ENCODE data around the gene NKAIN2.
"Not testable (repeated sequence)": the region's sequence is repeated elsewhere in the genome, so short reads cannot be mapped to it uniquely, and the experiment has no call there.

NKAIN2 gene

GRCh38 chr6:124022051-124022450 is 218.4 kb downstream of the NKAIN2 start:
- H3K4me3 ChIP-seq (ENCODE audit: low read depth, low read length) = not testable (repeated sequence)

- no peak overlapping the region for H3K4me3 ChIP-seq (ENCODE audit: low read depth, low read length)
Measured at GRCh38 chr6:124022641-124023040, 219.0 kb downstream of the NKAIN2 start.

- no peak overlapping the region for H3K4me3 ChIP-seq (ENCODE audit: low read depth, low read length)
Measured at GRCh38 chr6:124026694-124027093, 223.0 kb downstream of the NKAIN2 start.

- H3K4me3 ChIP-seq (ENCODE audit: low read depth, low read length) = no peak overlapping the region
Measured at GRCh38 chr6:124027392-124027791, 223.7 kb downstream of the NKAIN2 start.

- H3K4me3 ChIP-seq (ENCODE audit: low read depth, low read length) = no peak overlapping the region
Measured at GRCh38 chr6:124028117-124028516, 224.5 kb downstream of the NKAIN2 start.

- no peak overlapping the region for H3K4me3 ChIP-seq (ENCODE audit: low read depth, low read length)
Measured at GRCh38 chr6:124029567-124029966, 225.9 kb downstream of the NKAIN2 start.

GRCh38 chr6:124033501-124033900 is 229.8 kb downstream of the NKAIN2 start:
- H3K4me3 ChIP-seq (ENCODE audit: low read depth, low read length) = no peak overlapping the region

GRCh38 chr6:124036384-124036783 is 232.7 kb downstream of the NKAIN2 start:
- no peak overlapping the region for H3K4me3 ChIP-seq (ENCODE audit: low read depth, low read length)

GRCh38 chr6:124040655-124041054 is 237.0 kb downstream of the NKAIN2 start:
- no peak overlapping the region for H3K4me3 ChIP-seq (ENCODE audit: low read depth, low read length)

GRCh38 chr6:124052120-124052519 is 248.5 kb downstream of the NKAIN2 start:
- H3K4me3 ChIP-seq (ENCODE audit: low read depth, low read length) = no peak overlapping the region

GRCh38 chr6:124053315-124053714 is 249.7 kb downstream of the NKAIN2 start:
- no peak overlapping the region for H3K4me3 ChIP-seq (ENCODE audit: low read depth, low read length)

- no peak overlapping the region for H3K4me3 ChIP-seq (ENCODE audit: low read depth, low read length)
Measured at GRCh38 chr6:124054034-124054433, 250.4 kb downstream of the NKAIN2 start.

GRCh38 chr6:124055395-124055794 is 251.7 kb downstream of the NKAIN2 start:
- H3K4me3 ChIP-seq (ENCODE audit: low read depth, low read length) = no peak overlapping the region

- H3K4me3 ChIP-seq (ENCODE audit: low read depth, low read length) = no peak overlapping the region
Measured at GRCh38 chr6:124055963-124056362, 252.3 kb downstream of the NKAIN2 start.

- H3K4me3 ChIP-seq (ENCODE audit: low read depth, low read length) = no peak overlapping the region
Measured at GRCh38 chr6:124056407-124057334, 253.0 kb downstream of the NKAIN2 start.

GRCh38 chr6:124057461-124057860 is 253.8 kb downstream of the NKAIN2 start:
- H3K4me3 ChIP-seq (ENCODE audit: low read depth, low read length) = no peak overlapping the region

- H3K4me3 ChIP-seq (ENCODE audit: low read depth, low read length) = no peak overlapping the region
Measured at GRCh38 chr6:124064317-124065113, 260.9 kb downstream of the NKAIN2 start.

GRCh38 chr6:124066269-124066668 is 262.6 kb downstream of the NKAIN2 start:
- no peak overlapping the region for H3K4me3 ChIP-seq (ENCODE audit: low read depth, low read length)

- no peak overlapping the region for H3K4me3 ChIP-seq (ENCODE audit: low read depth, low read length)
Measured at GRCh38 chr6:124066946-124067552, 263.4 kb downstream of the NKAIN2 start.

- no peak overlapping the region for H3K4me3 ChIP-seq (ENCODE audit: low read depth, low read length)
Measured at GRCh38 chr6:124069230-124069950, 265.7 kb downstream of the NKAIN2 start.

- H3K4me3 ChIP-seq (ENCODE audit: low read depth, low read length) = no peak overlapping the region
Measured at GRCh38 chr6:124073021-124073420, 269.4 kb downstream of the NKAIN2 start.
